ENCODE data around the gene IL1RAPL1. TPM values are rescaled to one million over a fixed set of nuclear protein-coding genes. Genes with fewer than 3 reads are reported as not detected.

The IL1RAPL1 gene
- total RNA-seq, result not detected in 2 replicates

- H3K4me3 Mint-ChIP-seq, result no peak within 1 kb of the TSS
- no peak within 1 kb of the TSS for H3K27ac Mint-ChIP-seq
- intact Hi-C loops (cut with micrococcal nuclease), result no loop called here
- DNase-seq, result no peak
- H3K9me3 Mint-ChIP-seq, result no peaks in the 10 kb centered on the region
- no peaks in the 10 kb centered on the region for H3K4me1 Mint-ChIP-seq
- no peaks in the 10 kb centered on the region for H3K36me3 Mint-ChIP-seq (ENCODE audit: low read depth)
- peaks cover 2% of the 10 kb centered on the region for H3K27me3 Mint-ChIP-seq
Observed at GRCh38 chrX:28586981-28587551, at the start of gene IL1RAPL1. IL1RAPL1 (plus strand) TSS chrX:28587446.

GRCh38 chrX:28542791-28543190 lies 44.5 kb upstream of the IL1RAPL1 start:
- H3K4me1 Mint-ChIP-seq, result no peaks in the 10 kb centered on the region
- intact Hi-C loops (cut with micrococcal nuclease), result no loop called here
- no peak overlapping the region for H3K27ac Mint-ChIP-seq
- no peak overlapping the region for H3K4me3 Mint-ChIP-seq
- H3K27me3 Mint-ChIP-seq, result no peaks in the 10 kb centered on the region
- DNase-seq, result no peak
- H3K36me3 Mint-ChIP-seq (ENCODE audit: low read depth), result no peaks in the 10 kb centered on the region
- no peaks in the 10 kb centered on the region for H3K9me3 Mint-ChIP-seq

- Mint-ChIP-seq H3K36me3 (ENCODE audit: low read depth) (no peaks in the 10 kb centered on the region), H3K4me1 (no peaks in the 10 kb centered on the region), H3K27me3 (no peaks in the 10 kb centered on the region)
Observed at GRCh38 chrX:28549838-28550237, 37.4 kb upstream of the IL1RAPL1 start.

GRCh38 chrX:28550331-28550872 lies 36.8 kb upstream of the IL1RAPL1 start:
- no peak for DNase-seq
- Mint-ChIP-seq H3K4me3 (no peak overlapping the region), H3K9me3 (no peaks in the 10 kb centered on the region), H3K36me3 (ENCODE audit: low read depth) (no peaks in the 10 kb centered on the region), H3K27ac (no peak overlapping the region), H3K27me3 (no peaks in the 10 kb centered on the region), H3K4me1 (no peaks in the 10 kb centered on the region)
- intact Hi-C loops (cut with micrococcal nuclease), result no loop called here

More at GRCh38 chrX:28549838-28550237, 37.4 kb upstream of the IL1RAPL1 start:
- H3K9me3 Mint-ChIP-seq, result no peaks in the 10 kb centered on the region
- no peak overlapping the region for H3K27ac Mint-ChIP-seq
- no peak for DNase-seq
- H3K4me3 Mint-ChIP-seq, result no peak overlapping the region
- intact Hi-C loops (cut with micrococcal nuclease), result no loop called here

GRCh38 chrX:28552322-28552721 lies 34.9 kb upstream of the IL1RAPL1 start:
- Mint-ChIP-seq H3K9me3 (no peaks in the 10 kb centered on the region), H3K4me3 (no peak overlapping the region), H3K36me3 (ENCODE audit: low read depth) (no peaks in the 10 kb centered on the region), H3K4me1 (no peaks in the 10 kb centered on the region), H3K27ac (no peak overlapping the region), H3K27me3 (no peaks in the 10 kb centered on the region)
- no peak for DNase-seq
- intact Hi-C loops (cut with micrococcal nuclease), result no loop called here

GRCh38 chrX:28552882-28553829 lies 34.1 kb upstream of the IL1RAPL1 start:
- no peak for DNase-seq
- no peaks in the 10 kb centered on the region for H3K36me3 Mint-ChIP-seq (ENCODE audit: low read depth)
- no peaks in the 10 kb centered on the region for H3K9me3 Mint-ChIP-seq
- no peak overlapping the region for H3K27ac Mint-ChIP-seq
- H3K4me1 Mint-ChIP-seq, result no peaks in the 10 kb centered on the region
- intact Hi-C loops (cut with micrococcal nuclease), result no loop called here
- no peaks in the 10 kb centered on the region for H3K27me3 Mint-ChIP-seq
- H3K4me3 Mint-ChIP-seq, result no peak overlapping the region

GRCh38 chrX:28576117-28576516 lies 11.1 kb upstream of the IL1RAPL1 start:
- no peaks in the 10 kb centered on the region for H3K27me3 Mint-ChIP-seq
- no peaks in the 10 kb centered on the region for H3K4me1 Mint-ChIP-seq
- DNase-seq, result no peak
- intact Hi-C loops (cut with micrococcal nuclease), result no loop called here
- no peak overlapping the region for H3K27ac Mint-ChIP-seq
- H3K9me3 Mint-ChIP-seq, result no peaks in the 10 kb centered on the region
- no peak overlapping the region for H3K4me3 Mint-ChIP-seq
- H3K36me3 Mint-ChIP-seq (ENCODE audit: low read depth), result no peaks in the 10 kb centered on the region

- H3K36me3 Mint-ChIP-seq (ENCODE audit: low read depth), result no peaks in the 10 kb centered on the region
- peaks cover 2% of the 10 kb centered on the region for H3K27me3 Mint-ChIP-seq
- H3K9me3 Mint-ChIP-seq, result no peaks in the 10 kb centered on the region
- no peak for DNase-seq
- intact Hi-C loops (cut with micrococcal nuclease), result no loop called here
- no peaks in the 10 kb centered on the region for H3K4me1 Mint-ChIP-seq
- H3K27ac Mint-ChIP-seq, result no peak overlapping the region
- H3K4me3 Mint-ChIP-seq, result no peak overlapping the region
Observed at GRCh38 chrX:28581522-28581921, 5.7 kb upstream of the IL1RAPL1 start.

GRCh38 chrX:28582511-28582910 lies 4.7 kb upstream of the IL1RAPL1 start:
- no peaks in the 10 kb centered on the region for H3K4me1 Mint-ChIP-seq
- peaks cover 2% of the 10 kb centered on the region for H3K27me3 Mint-ChIP-seq
- H3K27ac Mint-ChIP-seq, result no peak overlapping the region
- no peaks in the 10 kb centered on the region for H3K36me3 Mint-ChIP-seq (ENCODE audit: low read depth)
- H3K9me3 Mint-ChIP-seq, result no peaks in the 10 kb centered on the region
- no peak for DNase-seq
- intact Hi-C loops (cut with micrococcal nuclease), result no loop called here
- H3K4me3 Mint-ChIP-seq, result no peak overlapping the region

- intact Hi-C loops (cut with micrococcal nuclease), result no loop called here
- no peak overlapping the region for H3K4me3 Mint-ChIP-seq
- no peaks in the 10 kb centered on the region for H3K9me3 Mint-ChIP-seq
- no peak for DNase-seq
- peaks cover 2% of the 10 kb centered on the region for H3K27me3 Mint-ChIP-seq
- no peaks in the 10 kb centered on the region for H3K36me3 Mint-ChIP-seq (ENCODE audit: low read depth)
- H3K4me1 Mint-ChIP-seq, result no peaks in the 10 kb centered on the region
- H3K27ac Mint-ChIP-seq, result no peak overlapping the region
Observed at GRCh38 chrX:28584025-28584424, 3.2 kb upstream of the IL1RAPL1 start.

- Mint-ChIP-seq H3K4me1 (no peaks in the 10 kb centered on the region), H3K9me3 (no peaks in the 10 kb centered on the region), H3K36me3 (ENCODE audit: low read depth) (no peaks in the 10 kb centered on the region), H3K27ac (no peak overlapping the region), H3K27me3 (peaks cover 2% of the 10 kb centered on the region), H3K4me3 (no peak overlapping the region)
- no peak for DNase-seq
- intact Hi-C loops (cut with micrococcal nuclease), result no loop called here
Observed at GRCh38 chrX:28585767-28586166, 1.5 kb upstream of the IL1RAPL1 start.

- DNase-seq, result no peak
- no peaks in the 10 kb centered on the region for H3K4me1 Mint-ChIP-seq
- no peak overlapping the region for H3K4me3 Mint-ChIP-seq
- H3K27ac Mint-ChIP-seq, result no peak overlapping the region
- intact Hi-C loops (cut with micrococcal nuclease), result no loop called here
- H3K9me3 Mint-ChIP-seq, result no peaks in the 10 kb centered on the region
- no peaks in the 10 kb centered on the region for H3K36me3 Mint-ChIP-seq (ENCODE audit: low read depth)
- peaks cover 2% of the 10 kb centered on the region for H3K27me3 Mint-ChIP-seq
Observed at GRCh38 chrX:28586286-28586685, 960 bp upstream of the IL1RAPL1 start.

GRCh38 chrX:28589046-28589445 lies 1.8 kb downstream of the IL1RAPL1 start:
- DNase-seq, result no peak
- Mint-ChIP-seq H3K27me3 (peaks cover 2% of the 10 kb centered on the region), H3K4me1 (no peaks in the 10 kb centered on the region), H3K36me3 (ENCODE audit: low read depth) (no peaks in the 10 kb centered on the region), H3K9me3 (no peaks in the 10 kb centered on the region), H3K4me3 (no peak overlapping the region), H3K27ac (no peak overlapping the region)
- intact Hi-C loops (cut with micrococcal nuclease), result no loop called here

GRCh38 chrX:28590396-28590795 lies 3.1 kb downstream of the IL1RAPL1 start:
- no peaks in the 10 kb centered on the region for H3K9me3 Mint-ChIP-seq
- intact Hi-C loops (cut with micrococcal nuclease), result no loop called here

More at GRCh38 chrX:28590396-28590795, 3.1 kb downstream of the IL1RAPL1 start:
- Mint-ChIP-seq H3K4me1 (no peaks in the 10 kb centered on the region), H3K36me3 (ENCODE audit: low read depth) (no peaks in the 10 kb centered on the region), H3K27ac (no peak overlapping the region), H3K4me3 (no peak overlapping the region), H3K27me3 (peaks cover 2% of the 10 kb centered on the region)
- DNase-seq, result no peak
